ENCODE measurements around the gene ATP8B3.

ATP8B3 gene

GRCh38 chr19:1849886-1850398 lies 37.9 kb upstream of the ATP8B3 start:
- no peak for DNase-seq

GRCh38 chr19:1849132-1849474 lies 37.0 kb upstream of the ATP8B3 start:
- DNase-seq, result no peak

- peak; percentile 96 for DNase-seq
Observed at GRCh38 chr19:1848399-1849131, 36.5 kb upstream of the ATP8B3 start, which contains the start of gene REXO1. Gene REXO1 (minus strand): TSS chr19:1848483. CDS start chr19:1848358, 125 bp downstream.

GRCh38 chr19:1847684-1848398 lies 35.8 kb upstream of the ATP8B3 start:
- DNase-seq, result no peak

GRCh38 chr19:1847348-1847683 lies 35.2 kb upstream of the ATP8B3 start:
- DNase-seq, result no peak

- DNase-seq, result no peak
Observed at GRCh38 chr19:1846517-1847204, 34.6 kb upstream of the ATP8B3 start.

GRCh38 chr19:1845642-1846041 lies 33.6 kb upstream of the ATP8B3 start:
- DNase-seq, result no peak

- DNase-seq, result no peak
Observed at GRCh38 chr19:1845125-1845515, 33.0 kb upstream of the ATP8B3 start.

- no peak for DNase-seq
Observed at GRCh38 chr19:1844513-1845124, 32.5 kb upstream of the ATP8B3 start.

- DNase-seq, result no peak
Observed at GRCh38 chr19:1843646-1844394, 31.7 kb upstream of the ATP8B3 start.

GRCh38 chr19:1843116-1843515 lies 31.0 kb upstream of the ATP8B3 start:
- no peak for DNase-seq

- no peak for DNase-seq
Observed at GRCh38 chr19:1841209-1841924, 29.3 kb upstream of the ATP8B3 start.

- no peak for DNase-seq
Observed at GRCh38 chr19:1840541-1841115, 28.6 kb upstream of the ATP8B3 start.

GRCh38 chr19:1839658-1840540 lies 27.8 kb upstream of the ATP8B3 start:
- no peak for DNase-seq

GRCh38 chr19:1837625-1838105 lies 25.6 kb upstream of the ATP8B3 start:
- DNase-seq, result peak; percentile 66

- no peak for DNase-seq
Observed at GRCh38 chr19:1837222-1837565, 25.1 kb upstream of the ATP8B3 start.

GRCh38 chr19:1836458-1837221 lies 24.6 kb upstream of the ATP8B3 start:
- DNase-seq, result no peak

GRCh38 chr19:1833540-1833939 lies 21.5 kb upstream of the ATP8B3 start:
- DNase-seq, result no peak

- no peak for DNase-seq
Observed at GRCh38 chr19:1832046-1832663, 20.1 kb upstream of the ATP8B3 start.

Data from activated naive CD4-positive, alpha-beta T cell treated with anti-CD3 and anti-CD28 coated beads, Interleukin-2, amount 50 U/mL, for 16 hours (primary cell).